HEK293 (cell line): ENCODE measurements around the gene EIF4H.

Experiments used
- CTCF ChIA-PET: fragments of 350-600 bp; formaldehyde crosslinking; extraction: SDS; loops from one replicate; lab custom pipeline; 2021; ENCODE audit warnings: antibody characterized with exemption; lab: Yijun Ruan, JAX
- POLR2A ChIA-PET: fragments of 300-600 bp; formaldehyde crosslinking; extraction: SDS; loops from one replicate; lab custom pipeline; 2020; ENCODE audit warnings: antibody characterized with exemption, inconsistent platforms; lab: Yijun Ruan, JAX
- H3K27ac ChIP-seq: fragments of 200-500 bp; sonication (Bioruptor generic); 2 replicates; pipeline ENCODE4 v1.5.1; 2014; ENCODE audit warnings: low read depth, low read length, control low read depth, inconsistent platforms; ENCODE audit errors: extremely low read depth
- H3K36me3 ChIP-seq, 2 experiments: fragments of 200-500 bp in 1 of 2; sonication (Bioruptor generic) in 1 of 2; 1 replicate in 1 of 2; 2 replicates in 1 of 2; pipeline ENCODE4 v1.5.1; 2014 to 2017; ENCODE audit warnings: inconsistent platforms in 2 of 2, low read length in 2 of 2; ENCODE audit not compliant: control insufficient read depth in 2 of 2, insufficient read depth in 1 of 2
- H3K4me1 ChIP-seq: fragments of 200-500 bp; sonication (Bioruptor generic); 2 replicates; pipeline ENCODE4 v1.5.1; 2014; ENCODE audit warnings: mild to moderate bottlenecking, low read length, inconsistent platforms; ENCODE audit not compliant: control insufficient read depth, insufficient read depth
- H3K4me3 ChIP-seq: 2 replicates; pipeline ENCODE4 v1.5.1; 2011; ENCODE audit warnings: low read depth, mild to moderate bottlenecking, control low read depth, low read length, moderate library complexity
- H3K9me3 ChIP-seq: fragments of 200-500 bp; sonication (Bioruptor generic); 2 replicates; pipeline ENCODE4 v1.5.1; 2014; ENCODE audit warnings: low read depth, low read length, inconsistent platforms; ENCODE audit not compliant: control insufficient read depth, insufficient read depth
- BCL6B ChIP-seq: fragments of 450-650 bp; formaldehyde crosslinking; IDR thresholded peaks from 2 replicates; pipeline ENCODE4 v1.5.1; 2017; ENCODE audit warnings: missing biosample characterization, missing genetic modification characterization
- HOXA7 ChIP-seq: sonication (generic); formaldehyde crosslinking; IDR thresholded peaks from 2 replicates; pipeline ENCODE4 v1.8.1; 2022; ENCODE audit warnings: missing genetic modification reagents, borderline replicate concordance
- OVOL3 ChIP-seq: fragments of 450-650 bp; formaldehyde crosslinking; IDR thresholded peaks from 2 replicates; pipeline ENCODE4 v1.5.1; 2016; ENCODE audit warnings: missing biosample characterization, missing genetic modification characterization
- WT1 ChIP-seq: fragments of 450-650 bp; formaldehyde crosslinking; IDR thresholded peaks from 2 replicates; pipeline ENCODE4 v1.5.1; 2016; ENCODE audit warnings: missing biosample characterization, missing genetic modification characterization
- ZBTB11 ChIP-seq: fragments of 450-650 bp; formaldehyde crosslinking; conservative IDR thresholded peaks from 2 replicates; pipeline ENCODE4 v1.5.1; 2016; ENCODE audit warnings: low read depth, missing biosample characterization, missing genetic modification characterization
- ZBTB8A ChIP-seq: fragments of 450-650 bp; formaldehyde crosslinking; IDR thresholded peaks from 2 replicates; pipeline ENCODE4 v1.5.1; 2016; ENCODE audit warnings: missing biosample characterization, missing genetic modification characterization
- ZFP41 ChIP-seq: fragments of 450-650 bp; formaldehyde crosslinking; IDR thresholded peaks from 2 replicates; pipeline ENCODE4 v1.5.1; 2016; ENCODE audit warnings: missing biosample characterization, missing genetic modification characterization, borderline replicate concordance
- ZNF2 ChIP-seq: fragments of 450-650 bp; formaldehyde crosslinking; IDR thresholded peaks from 2 replicates; pipeline ENCODE4 v1.5.1; 2016; ENCODE audit warnings: missing biosample characterization, missing genetic modification characterization
- ZNF221 ChIP-seq: fragments of 450-650 bp; formaldehyde crosslinking; IDR thresholded peaks from 2 replicates; pipeline ENCODE4 v1.5.1; 2017; ENCODE audit warnings: missing biosample characterization, missing genetic modification characterization, borderline replicate concordance
- ZNF280D ChIP-seq: fragments of 450-650 bp; formaldehyde crosslinking; IDR thresholded peaks from 2 replicates; pipeline ENCODE4 v1.5.1; 2016; ENCODE audit warnings: missing biosample characterization, missing genetic modification characterization
- ZNF341 ChIP-seq: fragments of 450-650 bp; formaldehyde crosslinking; IDR thresholded peaks from 2 replicates; pipeline ENCODE4; 2016; ENCODE audit warnings: low read depth, missing biosample characterization, missing genetic modification characterization
- ZNF394 ChIP-seq: fragments of 450-650 bp; formaldehyde crosslinking; IDR thresholded peaks from 2 replicates; pipeline ENCODE4 v1.5.1; 2016; ENCODE audit warnings: missing biosample characterization, missing genetic modification characterization, mild to moderate bottlenecking, moderate library complexity, borderline replicate concordance
- ZNF404 ChIP-seq: fragments of 450-650 bp; formaldehyde crosslinking; IDR thresholded peaks from 2 replicates; pipeline ENCODE4 v1.5.1; 2017; ENCODE audit warnings: missing biosample characterization, missing genetic modification characterization
- ZNF449 ChIP-seq: fragments of 450-650 bp; formaldehyde crosslinking; IDR thresholded peaks from 2 replicates; pipeline ENCODE4 v1.5.1; 2017; ENCODE audit warnings: missing biosample characterization, mild to moderate bottlenecking, missing genetic modification characterization, moderate library complexity
- ZNF510 ChIP-seq: fragments of 450-650 bp; formaldehyde crosslinking; IDR thresholded peaks from 2 replicates; pipeline ENCODE4 v1.5.1; 2018; ENCODE audit warnings: mild to moderate bottlenecking, missing genetic modification characterization, missing biosample characterization; ENCODE audit not compliant: insufficient replicate concordance
- ZNF555 ChIP-seq: fragments of 450-650 bp; formaldehyde crosslinking; conservative IDR thresholded peaks from 2 replicates; pipeline ENCODE4 v1.5.1; 2017; ENCODE audit warnings: missing biosample characterization, mild to moderate bottlenecking, missing genetic modification characterization, inconsistent platforms
- ZNF560 ChIP-seq: fragments of 450-650 bp; formaldehyde crosslinking; IDR thresholded peaks from 2 replicates; pipeline ENCODE4 v1.5.1; 2017; ENCODE audit warnings: missing biosample characterization, missing genetic modification characterization, borderline replicate concordance
- ZNF610 ChIP-seq: fragments of 450-650 bp; formaldehyde crosslinking; IDR thresholded peaks from 2 replicates; pipeline ENCODE4 v1.5.1; 2016; ENCODE audit warnings: missing biosample characterization, missing genetic modification characterization, borderline replicate concordance
- ZNF623 ChIP-seq: fragments of 450-650 bp; formaldehyde crosslinking; IDR thresholded peaks from 2 replicates; pipeline ENCODE4 v1.5.1; 2016; ENCODE audit warnings: missing biosample characterization, missing genetic modification characterization
- ZNF654 ChIP-seq: fragments of 450-650 bp; formaldehyde crosslinking; IDR thresholded peaks from 2 replicates; pipeline ENCODE4 v1.5.1; 2016; ENCODE audit warnings: low read depth, missing biosample characterization, missing genetic modification characterization
- ZNF704 ChIP-seq: fragments of 450-650 bp; formaldehyde crosslinking; IDR thresholded peaks from 2 replicates; pipeline ENCODE4 v1.5.1; 2016; ENCODE audit warnings: missing biosample characterization, missing genetic modification characterization
- ZNF776 ChIP-seq: fragments of 450-650 bp; formaldehyde crosslinking; IDR thresholded peaks from 2 replicates; pipeline ENCODE4 v1.5.0; 2017; ENCODE audit warnings: missing biosample characterization, missing genetic modification characterization, borderline replicate concordance

Gene EIF4H

GRCh38 chr7:74155810-74156395 is 18.3 kb upstream of the EIF4H start:
- ChIA-PET POLR2A (interaction anchor here (0.6 to 1.1 kb wide), 2 partner anchors 18 to 45 kb away, joined by 3 read pairs; partner anchors contain the start of gene EIF4H), CTCF (interaction anchor here (0.6 kb wide), 1 partner anchor 88 kb away, joined by 3 read pairs; no protein-coding TSS in a partner anchor)
- no peaks in the 10 kb centered on the region for H3K36me3 ChIP-seq
- H3K27ac ChIP-seq, result no peak overlapping the region
- no peaks in the 10 kb centered on the region for H3K4me1 ChIP-seq
- TF ChIP-seq OVOL3 (tag by site-specific recombination), result no peak
- TF ChIP-seq ZNF560 (tag by site-specific recombination), result no peak
- no peak for TF ChIP-seq ZFP41 (tag by site-specific recombination)
- no peak for TF ChIP-seq HOXA7 (CRISPR knock-in tag)
- TF ChIP-seq ZBTB11 (tag by site-specific recombination), result no peak
- no peak for TF ChIP-seq ZNF280D (tag by site-specific recombination)
- no peak for TF ChIP-seq ZNF704
- TF ChIP-seq ZNF776 (tag by site-specific recombination), result no peak
- no peak for TF ChIP-seq ZNF341 (tag by site-specific recombination)
- no peak for TF ChIP-seq ZNF2
- no peak overlapping the region for H3K4me3 ChIP-seq
- no peaks in the 10 kb centered on the region for H3K9me3 ChIP-seq

GRCh38 chr7:74157605-74158004 is 16.6 kb upstream of the EIF4H start:
- Histone ChIP-seq H3K36me3 (no peaks in the 10 kb centered on the region), H3K4me3 (no peak overlapping the region), H3K27ac (no peak overlapping the region), H3K4me1 (no peaks in the 10 kb centered on the region), H3K9me3 (no peaks in the 10 kb centered on the region)
- CTCF ChIA-PET, result interaction anchor here (0.6 kb wide), 1 partner anchor 27 kb away, joined by 3 read pairs; no protein-coding TSS in a partner anchor
- POLR2A ChIA-PET, result no interaction called here
- peak; percentile 85; the same call in 1 of the 2 replicates for TF ChIP-seq ZNF394 (tag by site-specific recombination)
- TF ChIP-seq WT1 (tag by site-specific recombination), result no peak
- TF ChIP-seq ZNF449 (tag by site-specific recombination), result no peak
- TF ChIP-seq ZNF623 (tag by site-specific recombination), result peak; percentile 39
- no peak for TF ChIP-seq ZNF221 (tag by site-specific recombination)
- TF ChIP-seq ZNF654 (tag by site-specific recombination), result 0 out of 2 replicates have a peak, but pooled peaks have one; percentile 7
- TF ChIP-seq ZNF510 (tag by site-specific recombination), result peak; percentile 16
- TF ChIP-seq ZNF610 (tag by site-specific recombination), result no peak
- TF ChIP-seq BCL6B (tag by site-specific recombination), result no peak
- TF ChIP-seq ZNF555 (tag by site-specific recombination), result peak; percentile 31
- peak; percentile 15; the same call in 1 of the 2 replicates for TF ChIP-seq ZBTB8A (tag by site-specific recombination)
- no peak for TF ChIP-seq ZNF404
